ENCODE results near the gene RASEF.

DNA sequence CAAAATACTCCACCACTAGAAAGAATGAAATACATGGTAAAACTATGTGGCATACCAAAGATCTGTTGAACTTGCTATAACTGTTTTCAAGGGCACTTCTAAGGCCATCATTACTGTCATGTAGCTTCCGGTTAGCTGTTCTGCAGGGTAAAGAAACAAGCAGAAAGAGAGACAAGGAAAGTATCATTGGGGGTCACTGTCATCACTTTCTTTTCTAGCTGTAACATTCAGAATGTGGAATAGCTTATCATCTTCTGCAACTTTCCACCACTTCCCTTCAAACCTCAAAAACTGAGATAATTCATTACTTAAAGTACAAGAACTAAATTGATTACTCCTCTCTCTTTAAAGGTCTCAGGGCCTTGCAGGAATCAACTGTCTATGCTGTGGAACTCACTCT is 57.6 kb downstream of the RASEF start:
- TF ChIP-seq ZNF224 (CRISPR knock-in tag; IDR thresholded peaks at IDR 0.05) (no peak), SALL2 (CRISPR knock-in tag; IDR thresholded peaks at IDR 0.05) (no peak), CTCF (CRISPR knock-in tag; IDR thresholded peaks at IDR 0.05) (no peak), TCF12 (IDR thresholded peaks at IDR 0.05) (no peak), TCF12 (CRISPR knock-in tag; IDR thresholded peaks at IDR 0.05) (no peak), ZNF7 (CRISPR knock-in tag; IDR thresholded peaks at IDR 0.05) (no peak), POLR2A (IDR thresholded peaks at IDR 0.05; ENCODE audit: insufficient read depth in 1 of 2, low read depth in 2 of 2, low read length in 2 of 2) (no peak), POLR2AphosphoS5 (IDR thresholded peaks at IDR 0.05; ENCODE audit: low read depth, low read length) (no peak), ZNF577 (CRISPR knock-in tag; IDR thresholded peaks at IDR 0.05; ENCODE audit: borderline replicate concordance, low read depth) (no peak), HNF4A (CRISPR knock-in tag; IDR thresholded peaks at IDR 0.05) (no peak), EP300 (IDR thresholded peaks at IDR 0.05; ENCODE audit: low read depth in 2 of 2, low read length in 2 of 2) (no peak), EP300 (CRISPR knock-in tag; IDR thresholded peaks at IDR 0.05; ENCODE audit: borderline replicate concordance) (no peak), ZNF274 (CRISPR knock-in tag; IDR thresholded peaks at IDR 0.05) (no peak), CBFB (CRISPR knock-in tag; IDR thresholded peaks at IDR 0.05) (no peak)

Data from HepG2 (cell line).